CD1c-positive myeloid dendritic cell (primary cell): ENCODE data around the gene RBM3.

Experiments
- DNase-seq: peaks from one replicate; pipeline ENCODE4 v3.0.0-alpha.2; 2016; ENCODE audit errors: extremely low spot score

Gene RBM3

DNA sequence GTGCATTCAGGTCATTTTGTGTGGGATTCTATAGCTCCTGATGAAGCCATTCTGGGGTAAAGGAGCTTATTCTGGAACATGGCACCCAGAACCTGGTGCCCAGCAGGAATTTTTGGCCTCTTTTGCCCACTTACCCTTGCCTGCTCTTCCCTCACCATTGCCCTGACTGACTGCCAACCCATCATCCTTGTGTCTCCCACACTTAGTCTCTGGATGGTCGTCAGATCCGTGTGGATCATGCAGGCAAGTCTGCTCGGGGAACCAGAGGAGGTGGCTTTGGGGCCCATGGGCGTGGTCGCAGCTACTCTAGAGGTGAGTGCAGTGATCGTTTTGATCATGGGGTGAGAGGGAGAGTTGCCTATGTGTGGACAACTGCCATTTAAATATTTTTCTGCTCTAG, 1.8 kb downstream of the RBM3 start:
- no peak for DNase-seq

- no peak for DNase-seq
These were observed 4.4 kb downstream of the RBM3 start for GRCh38 chrX:48578661-48579128.

DNA sequence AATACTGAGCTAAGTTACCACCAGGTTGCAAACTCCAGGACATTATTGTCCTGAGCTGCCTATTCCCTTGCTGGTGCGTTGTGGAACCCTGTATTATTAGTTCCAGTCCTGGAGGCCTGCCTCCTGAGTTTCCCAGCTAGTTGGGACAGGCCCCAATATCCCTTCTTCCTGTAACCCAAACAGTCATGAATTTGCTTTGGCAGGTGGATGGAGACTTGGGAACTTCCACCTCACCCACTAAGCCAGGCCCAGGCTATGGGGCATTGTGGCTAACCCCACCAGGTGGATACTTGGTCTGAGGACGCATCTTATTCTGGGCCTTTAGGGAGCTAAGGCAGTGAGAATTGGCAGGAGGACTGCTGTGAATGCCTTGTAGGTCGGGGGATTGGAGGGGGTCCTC, 5.0 kb downstream of the RBM3 start:
- DNase-seq: no peak

- DNase-seq: no peak
These were observed 6.4 kb downstream of the RBM3 start for GRCh38 chrX:48580662-48581061.

DNA sequence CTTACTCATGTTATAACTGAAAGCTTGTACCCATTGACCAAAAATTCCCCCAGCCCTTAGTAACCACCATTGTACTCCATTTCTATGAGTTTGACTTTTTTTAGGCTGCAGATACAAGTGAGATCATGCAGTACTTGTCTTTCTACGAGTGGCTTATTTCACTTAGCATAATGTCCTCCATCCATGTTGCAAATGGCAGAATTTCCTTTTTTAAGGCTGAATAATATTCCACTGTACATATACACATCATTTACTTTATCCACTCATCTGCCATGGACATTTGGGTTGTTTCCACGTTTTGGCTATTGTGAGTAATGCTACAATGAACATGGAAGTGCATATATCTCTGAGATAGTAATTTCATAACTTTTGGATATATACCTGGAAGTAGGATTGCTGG, 10.4 kb downstream of the RBM3 start:
- DNase-seq: no peak

- DNase-seq: no peak
These were observed 15.3 kb downstream of the RBM3 start for GRCh38 chrX:48589482-48590162.

GRCh38 chrX:48590203-48591103, 16.2 kb downstream of the RBM3 start:
- DNase-seq: no peak

DNA sequence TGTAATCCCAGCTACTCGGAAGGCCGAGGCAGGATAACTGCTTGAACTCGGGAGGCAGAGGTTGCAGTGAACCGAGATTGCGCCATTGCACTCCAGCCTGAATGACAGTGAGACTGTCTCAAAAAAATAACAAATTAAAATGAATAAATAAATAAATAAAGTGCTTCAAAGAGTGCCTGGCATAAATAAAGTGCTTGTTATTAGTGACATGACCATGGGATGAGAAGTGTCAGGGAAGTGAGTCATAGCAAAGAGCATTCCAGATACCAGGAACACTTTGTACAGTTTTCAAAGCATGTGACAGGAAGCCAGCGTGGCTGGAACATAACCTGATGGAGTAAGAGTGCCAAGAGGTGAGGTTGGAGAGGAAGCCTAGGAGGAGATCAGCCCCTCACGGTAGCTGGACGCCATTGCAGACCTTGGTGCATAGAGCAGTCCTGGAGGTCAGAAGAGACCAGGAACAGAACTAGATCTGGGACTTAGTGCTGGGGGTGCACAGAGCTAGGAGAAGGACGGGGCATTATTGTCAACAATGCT, 17.0 kb downstream of the RBM3 start:
- no peak for DNase-seq

DNA sequence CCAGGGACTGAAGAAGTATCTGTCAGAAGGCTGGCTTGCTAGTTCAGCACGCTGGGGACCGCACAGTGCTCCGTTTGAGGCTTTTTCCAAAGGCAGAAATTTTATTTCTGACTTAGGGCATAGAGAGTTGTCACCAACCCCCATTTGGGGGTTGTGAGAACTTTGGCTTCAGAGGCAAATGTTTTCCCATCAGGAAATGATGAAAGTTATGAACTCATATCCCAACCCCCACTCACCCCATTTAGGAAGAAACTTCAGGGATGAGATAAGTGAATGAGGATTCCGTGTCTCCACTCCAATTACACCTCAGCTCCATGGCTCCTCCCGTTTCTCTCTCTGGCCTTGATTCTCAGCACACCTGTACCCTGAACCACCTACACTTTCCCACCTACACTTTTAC, 18.7 kb downstream of the RBM3 start:
- no peak for DNase-seq

DNA sequence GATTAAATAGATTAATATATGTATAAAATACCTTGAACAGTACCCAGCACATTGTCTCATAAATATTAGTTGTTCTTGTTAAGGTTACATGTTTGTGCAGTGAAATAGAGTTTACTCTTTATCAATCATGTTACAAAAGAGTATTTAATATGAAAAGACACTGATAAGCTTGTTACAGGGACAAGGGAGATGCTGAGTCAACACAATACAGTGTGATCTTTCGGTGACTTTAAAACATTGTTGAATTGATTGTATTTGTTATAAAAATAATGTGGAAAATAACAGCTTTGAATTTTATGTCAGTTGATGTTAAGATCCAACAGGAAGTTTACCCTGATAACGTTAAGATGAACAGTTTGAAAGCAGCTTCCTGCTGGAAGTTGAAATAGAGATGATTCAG, 21.6 kb downstream of the RBM3 start:
- DNase-seq: no peak

GRCh38 chrX:48597353-48598264, 23.3 kb downstream of the RBM3 start, which contains the start of gene WDR13:
TSS of gene WDR13 (plus strand) at chrX:48597492. CDS start at chrX:48597997, 505 bp downstream.
- peak; percentile 91 for DNase-seq

DNA sequence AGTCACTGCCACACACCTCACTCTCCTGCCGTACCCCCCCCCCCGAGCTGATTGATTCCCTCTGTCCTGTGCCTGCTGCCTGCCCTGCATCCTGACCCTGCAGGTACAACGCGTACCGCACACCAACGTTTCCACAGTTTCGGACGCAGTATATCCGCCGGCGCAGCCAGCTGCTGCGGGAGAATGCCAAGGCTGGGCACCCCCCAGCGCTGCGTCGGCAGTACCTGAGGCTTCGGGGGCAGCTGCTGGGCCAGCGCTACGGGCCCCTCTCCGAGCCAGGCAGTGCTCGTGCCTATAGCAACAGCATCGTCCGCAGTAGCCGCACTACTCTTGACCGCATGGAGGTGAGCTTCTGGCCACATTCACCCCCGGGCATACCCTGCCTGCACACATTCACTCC, 24.3 kb downstream of the RBM3 start:
- no peak for DNase-seq

DNA sequence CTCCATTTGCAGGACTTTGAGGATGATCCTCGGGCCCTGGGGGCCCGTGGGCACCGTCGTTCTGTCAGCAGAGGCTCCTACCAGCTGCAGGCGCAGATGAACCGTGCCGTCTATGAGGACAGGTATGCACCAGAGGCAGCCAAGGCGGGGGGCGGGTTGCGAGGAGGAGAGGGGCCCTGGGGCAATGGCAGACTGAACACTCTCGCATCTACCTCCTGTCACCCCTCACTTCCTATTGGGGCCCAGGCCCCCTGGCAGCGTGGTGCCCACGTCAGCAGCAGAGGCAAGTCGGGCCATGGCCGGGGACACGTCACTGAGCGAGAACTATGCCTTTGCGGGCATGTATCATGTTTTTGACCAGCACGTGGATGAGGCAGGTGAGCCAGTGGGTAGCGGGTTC, 25.1 kb downstream of the RBM3 start:
- no peak for DNase-seq

- no peak for DNase-seq
These were observed 25.9 kb downstream of the RBM3 start for GRCh38 chrX:48600226-48600625.

- no peak for DNase-seq
These were observed 27.6 kb downstream of the RBM3 start for GRCh38 chrX:48601741-48602394.

GRCh38 chrX:48604701-48605100, 30.4 kb downstream of the RBM3 start:
- no peak for DNase-seq

GRCh38 chrX:48606091-48606490, 31.8 kb downstream of the RBM3 start:
- no peak for DNase-seq

- DNase-seq: no peak
These were observed 37.4 kb downstream of the RBM3 start for GRCh38 chrX:48611703-48612102.

GRCh38 chrX:48613502-48614160, 39.3 kb downstream of the RBM3 start:
- DNase-seq: no peak

DNA sequence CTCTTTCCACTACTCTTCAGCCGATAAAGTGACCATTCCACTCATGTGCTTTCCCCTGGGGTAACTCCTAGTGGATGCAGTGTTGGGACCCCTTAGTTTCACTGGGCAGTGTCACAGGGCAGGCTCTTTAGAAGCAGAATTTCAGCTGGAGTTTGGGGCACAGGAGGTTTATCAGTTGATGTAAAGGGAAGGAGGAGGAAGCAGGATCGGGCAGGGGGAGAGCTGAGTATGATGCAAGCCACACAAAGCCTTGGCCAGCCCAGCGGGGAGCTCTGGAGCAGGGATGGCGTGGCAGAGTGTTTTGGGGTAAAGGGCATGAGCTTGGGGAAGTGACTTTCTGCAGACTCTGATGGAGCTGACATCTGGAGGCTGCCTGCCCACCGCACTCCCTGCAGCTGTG, 42.3 kb downstream of the RBM3 start:
- DNase-seq: peak; percentile 34
